Mucosa of stomach (tissue), 1 donor: ENCODE results near the gene ANOS1.
"Not testable (repeated sequence)": the region's sequence is repeated elsewhere in the genome, so short reads cannot be mapped to it uniquely, and the experiment has no call there.

ENCODE experiments used
- H3K27me3 ChIP-seq: one replicate; pipeline ENCODE4 v1.7.0; 2013; ENCODE audit warnings: mild to moderate bottlenecking, low read length; ENCODE audit not compliant: control insufficient read depth, insufficient read depth
- H3K36me3 ChIP-seq: one replicate; pipeline ENCODE4 v1.7.0; 2013; ENCODE audit warnings: low read length; ENCODE audit not compliant: control insufficient read depth, insufficient read depth
- H3K4me1 ChIP-seq: one replicate; pipeline ENCODE4 v1.7.0; 2013; ENCODE audit warnings: mild to moderate bottlenecking, low read length; ENCODE audit not compliant: control insufficient read depth, insufficient read depth
- H3K4me3 ChIP-seq: one replicate; pipeline ENCODE4 v1.7.0; 2013; ENCODE audit warnings: low read length
- H3K9ac ChIP-seq: one replicate; pipeline ENCODE4 v1.7.0; 2013; ENCODE audit warnings: mild to moderate bottlenecking, low read length, moderate library complexity
- H3K9me3 ChIP-seq: one replicate; pipeline ENCODE4 v1.7.0; 2013; ENCODE audit warnings: mild to moderate bottlenecking, low read length, moderate library complexity; ENCODE audit not compliant: control insufficient read depth
- donor health status: Pancreatic carcinoma.

Gene ANOS1

DNA sequence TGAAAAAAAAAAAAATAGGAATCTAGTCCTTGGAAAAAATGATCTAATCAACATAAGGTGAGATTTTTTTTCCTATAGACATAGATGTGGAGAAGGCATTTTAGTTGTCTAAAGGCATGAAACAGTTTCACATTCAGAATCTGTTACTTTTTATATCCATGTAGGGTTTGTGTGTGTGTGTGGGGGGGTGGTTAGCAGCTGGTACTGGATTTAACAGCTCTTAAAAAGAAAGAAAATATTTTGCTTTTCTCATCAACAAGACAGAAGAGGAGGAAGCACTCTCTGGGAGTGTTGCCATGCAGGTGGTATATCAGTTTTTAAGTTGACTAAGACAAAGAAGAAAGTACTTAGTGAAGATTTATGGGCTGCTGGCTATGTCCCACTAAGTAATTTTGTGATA is 145.0 kb downstream of the ANOS1 start:
- Histone ChIP-seq H3K9ac (no peak overlapping the region), H3K4me1 (no peaks in the 10 kb centered on the region), H3K9me3 (no peaks in the 10 kb centered on the region), H3K36me3 (no peaks in the 10 kb centered on the region), H3K4me3 (no peak overlapping the region), H3K27me3 (no peaks in the 10 kb centered on the region)

DNA sequence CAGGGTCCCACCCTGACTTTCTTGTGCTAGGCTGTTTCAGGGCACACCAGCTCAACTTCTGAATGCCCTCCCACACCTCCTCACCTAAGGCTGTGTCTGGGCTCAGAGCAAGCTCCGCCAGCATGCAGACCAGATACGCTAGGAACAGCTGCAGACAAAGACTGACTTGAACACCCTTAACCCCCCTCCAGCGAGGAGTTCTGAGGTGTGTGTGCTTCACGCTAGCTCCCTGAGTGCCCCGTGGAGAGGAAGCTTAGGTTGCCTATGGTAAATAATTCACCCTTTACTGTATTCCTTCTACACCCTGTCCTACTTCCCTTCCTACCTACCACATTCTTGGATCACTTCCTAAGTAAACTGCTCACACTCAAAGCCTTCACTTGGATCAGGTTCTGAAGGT is 152.3 kb downstream of the ANOS1 start:
- no peak overlapping the region for H3K9ac ChIP-seq
- no peaks in the 10 kb centered on the region for H3K36me3 ChIP-seq
- H3K27me3 ChIP-seq: no peaks in the 10 kb centered on the region
- no peaks in the 10 kb centered on the region for H3K4me1 ChIP-seq
- no peaks in the 10 kb centered on the region for H3K9me3 ChIP-seq
- no peak overlapping the region for H3K4me3 ChIP-seq

DNA sequence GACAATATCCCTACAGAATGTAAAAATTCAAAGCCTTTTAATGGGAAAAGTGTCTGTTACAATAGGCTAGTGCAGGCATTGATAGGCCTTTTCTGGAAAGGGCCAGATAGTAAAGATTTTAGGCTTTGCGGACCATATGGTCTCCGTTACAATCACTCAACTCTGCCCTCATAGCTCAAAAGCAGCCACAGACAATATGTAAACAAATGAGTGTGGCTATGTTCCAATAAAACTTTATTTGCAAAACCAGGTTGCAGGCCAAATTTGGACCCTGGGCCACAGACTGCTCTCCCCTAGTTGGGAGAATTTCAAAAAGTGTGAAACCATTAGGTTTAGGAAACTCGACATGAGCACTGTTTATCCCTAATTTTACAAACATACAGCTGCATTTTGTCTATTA is 155.1 kb downstream of the ANOS1 start:
- no peak overlapping the region for H3K9ac ChIP-seq
- no peak overlapping the region for H3K4me3 ChIP-seq
- H3K9me3 ChIP-seq: no peaks in the 10 kb centered on the region
- H3K36me3 ChIP-seq: no peaks in the 10 kb centered on the region
- H3K27me3 ChIP-seq: no peaks in the 10 kb centered on the region
- H3K4me1 ChIP-seq: no peaks in the 10 kb centered on the region

DNA sequence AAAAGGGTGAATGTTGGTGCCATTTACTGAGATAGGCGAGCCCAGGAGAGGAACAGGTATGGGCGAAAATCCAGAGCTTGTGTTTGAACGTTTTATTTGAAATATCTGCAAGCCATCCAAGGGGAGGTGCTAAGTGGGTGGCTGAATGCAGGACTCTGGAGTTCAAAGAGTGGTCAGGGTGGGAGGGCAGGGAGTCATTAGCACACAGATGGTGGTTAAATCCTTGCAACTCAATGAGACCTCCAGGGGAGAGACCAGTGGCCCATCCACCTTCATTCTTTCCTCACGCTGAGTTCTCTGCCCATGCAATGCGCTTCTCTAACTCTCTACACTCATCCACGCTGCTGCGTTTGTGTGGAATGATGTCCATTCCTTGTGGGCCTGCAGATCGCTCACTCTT is 166.2 kb downstream of the ANOS1 start:
- H3K9ac ChIP-seq: no peak overlapping the region
- H3K4me3 ChIP-seq: no peak overlapping the region
- no peaks in the 10 kb centered on the region for H3K27me3 ChIP-seq
- H3K9me3 ChIP-seq: no peaks in the 10 kb centered on the region
- H3K4me1 ChIP-seq: no peaks in the 10 kb centered on the region
- H3K36me3 ChIP-seq: no peaks in the 10 kb centered on the region

DNA sequence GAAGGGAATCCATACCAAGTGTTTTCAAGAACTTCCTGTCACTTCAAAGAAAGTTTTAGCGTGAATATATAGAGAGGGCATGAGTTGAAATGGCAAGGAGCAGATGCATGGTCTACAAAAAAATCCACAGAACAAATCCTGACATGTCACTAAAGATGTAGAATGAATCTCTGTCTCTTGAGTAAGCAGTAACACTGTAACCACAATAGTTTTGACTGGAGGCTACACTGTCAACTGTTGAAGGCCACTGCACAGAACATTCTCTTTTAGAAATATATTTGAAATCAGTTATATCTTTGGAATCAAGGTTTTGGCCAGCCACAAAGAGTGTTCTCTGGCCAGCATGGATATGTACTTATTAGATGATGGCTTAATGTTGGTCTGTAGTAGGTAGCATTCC is 183.5 kb downstream of the ANOS1 start:
- Histone ChIP-seq H3K27me3 (no peaks in the 10 kb centered on the region), H3K9me3 (no peaks in the 10 kb centered on the region), H3K36me3 (no peaks in the 10 kb centered on the region), H3K4me3 (no peak overlapping the region), H3K4me1 (no peaks in the 10 kb centered on the region), H3K9ac (no peak overlapping the region)

DNA sequence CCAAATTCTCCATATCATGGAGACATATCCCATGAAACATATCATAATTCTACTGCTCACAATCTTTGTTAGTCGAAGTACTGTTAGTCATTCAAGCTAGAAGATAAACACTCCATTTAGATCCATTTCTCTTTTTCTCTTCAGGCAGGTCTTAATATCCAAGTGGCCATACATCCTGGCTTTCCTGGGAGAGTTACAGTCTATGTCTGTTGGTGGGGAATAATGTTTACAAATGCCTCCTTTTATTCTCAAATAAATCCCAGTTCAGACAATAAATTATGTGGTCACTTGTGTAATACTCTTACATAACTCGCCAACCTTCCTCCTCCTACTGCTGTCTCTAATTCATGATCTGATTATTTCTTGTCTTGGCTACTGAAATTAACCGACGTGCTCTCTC is 185.2 kb downstream of the ANOS1 start:
- H3K36me3 ChIP-seq: no peaks in the 10 kb centered on the region
- H3K4me1 ChIP-seq: no peaks in the 10 kb centered on the region
- H3K4me3 ChIP-seq: no peak overlapping the region
- no peaks in the 10 kb centered on the region for H3K9me3 ChIP-seq
- H3K27me3 ChIP-seq: no peaks in the 10 kb centered on the region
- no peak overlapping the region for H3K9ac ChIP-seq

DNA sequence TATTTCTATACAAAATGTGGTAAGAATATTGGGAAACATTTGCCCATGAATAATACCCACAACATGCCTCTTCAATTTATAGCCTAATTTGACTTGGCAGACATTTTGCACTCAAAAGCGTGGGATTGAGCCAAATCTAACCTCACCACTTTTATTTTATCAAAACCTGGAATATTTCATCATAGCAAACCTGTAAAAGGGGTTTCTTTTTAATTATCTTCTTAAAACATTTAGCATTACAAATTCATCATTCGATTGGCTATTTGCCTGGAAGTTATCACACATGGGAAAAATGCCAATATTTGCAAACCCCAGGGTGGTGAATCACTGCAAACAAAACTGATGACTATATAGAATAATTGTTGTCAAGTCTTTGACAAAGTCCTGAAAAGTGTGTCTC is 211.1 kb downstream of the ANOS1 start:
- H3K4me3 ChIP-seq: no peak overlapping the region
- H3K9ac ChIP-seq: no peak overlapping the region
- H3K27me3 ChIP-seq: no peaks in the 10 kb centered on the region
- H3K36me3 ChIP-seq: no peaks in the 10 kb centered on the region
- no peaks in the 10 kb centered on the region for H3K9me3 ChIP-seq
- no peaks in the 10 kb centered on the region for H3K4me1 ChIP-seq

DNA sequence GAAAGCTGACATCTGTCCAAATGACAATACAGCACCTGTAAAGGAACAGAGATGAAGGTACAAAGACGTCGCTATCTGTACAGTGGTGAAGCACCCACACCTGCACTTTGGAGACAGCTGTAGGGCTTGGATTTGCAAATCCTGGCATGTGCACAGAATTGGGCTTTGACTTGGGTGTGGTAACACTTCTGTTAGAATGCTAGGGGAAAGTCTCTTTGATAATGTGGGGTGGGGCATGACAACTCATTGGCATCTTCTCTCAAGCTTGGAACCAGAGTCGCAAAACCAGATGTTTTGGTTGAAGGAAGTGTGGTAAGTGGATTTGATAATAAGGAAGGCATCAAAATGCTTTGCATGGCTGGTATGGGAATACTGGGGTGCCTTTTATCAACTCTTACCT is 211.8 kb downstream of the ANOS1 start:
- Histone ChIP-seq H3K27me3 (no peaks in the 10 kb centered on the region), H3K9me3 (no peaks in the 10 kb centered on the region), H3K4me1 (no peaks in the 10 kb centered on the region), H3K9ac (no peak overlapping the region), H3K4me3 (no peak overlapping the region), H3K36me3 (no peaks in the 10 kb centered on the region)

DNA sequence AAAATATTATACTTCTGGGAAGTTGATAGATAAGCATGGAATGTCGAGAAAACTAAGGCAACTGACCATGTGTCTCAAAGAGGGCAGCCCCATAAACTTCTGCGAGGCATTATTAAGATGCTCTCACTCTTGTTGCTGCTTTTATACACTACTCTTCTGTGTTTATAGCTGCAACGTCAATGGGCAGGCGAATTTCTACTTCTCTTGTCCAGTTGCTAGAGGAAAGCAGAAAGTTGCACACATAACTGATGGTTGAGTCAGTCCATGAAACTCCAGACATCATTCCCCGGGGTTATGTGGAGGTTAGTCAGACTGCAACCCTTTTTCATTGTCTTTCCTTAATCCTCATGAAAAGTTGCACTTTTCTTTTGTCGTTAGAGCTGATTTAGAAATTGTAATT is 227.5 kb downstream of the ANOS1 start:
- Histone ChIP-seq H3K9me3 (no peaks in the 10 kb centered on the region), H3K36me3 (no peaks in the 10 kb centered on the region), H3K4me3 (no peak overlapping the region), H3K4me1 (no peaks in the 10 kb centered on the region), H3K9ac (no peak overlapping the region), H3K27me3 (no peaks in the 10 kb centered on the region)

DNA sequence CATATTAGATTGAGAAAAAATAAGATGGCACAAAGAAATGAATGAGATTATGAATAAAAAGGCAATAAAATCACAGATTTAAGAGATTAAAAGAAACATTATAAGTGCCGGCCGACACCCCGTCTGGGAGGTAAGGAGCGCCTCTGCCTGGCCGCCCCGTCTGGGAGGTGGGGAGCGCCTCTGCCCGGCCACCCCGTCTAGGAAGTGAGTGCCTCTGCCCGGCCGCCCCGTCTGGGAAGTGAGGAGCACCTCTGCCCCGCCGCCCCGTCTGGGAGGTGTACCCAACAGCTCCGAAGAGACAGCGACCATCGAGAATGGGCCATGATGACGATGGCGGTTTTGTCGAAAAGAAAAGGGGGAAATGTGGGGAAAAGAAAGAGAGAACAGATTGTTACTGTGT is 229.8 kb downstream of the ANOS1 start:
- not testable (repeated sequence) for H3K27me3 ChIP-seq, H3K9ac ChIP-seq, H3K4me1 ChIP-seq, H3K9me3 ChIP-seq, H3K36me3 ChIP-seq, H3K4me3 ChIP-seq

DNA sequence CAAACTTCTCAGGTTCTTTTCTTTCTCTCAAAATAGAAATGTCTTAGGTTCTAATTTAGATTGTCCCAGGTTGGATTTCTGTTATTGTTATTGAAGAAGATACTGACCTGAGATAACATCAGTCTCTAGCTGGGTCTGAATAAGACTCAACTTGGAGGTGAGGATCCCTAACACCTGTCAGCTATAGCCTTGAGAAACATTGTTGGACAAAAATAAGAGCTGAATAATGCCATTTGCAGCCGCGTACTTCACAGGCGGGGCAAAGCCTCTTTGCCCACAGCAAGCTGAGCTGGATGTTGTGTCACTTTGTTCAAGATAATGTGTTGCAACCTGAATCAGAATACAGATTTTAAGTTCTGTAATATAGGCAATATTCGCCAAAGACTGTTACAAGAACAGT is 231.7 kb downstream of the ANOS1 start:
- no peaks in the 10 kb centered on the region for H3K9me3 ChIP-seq

DNA sequence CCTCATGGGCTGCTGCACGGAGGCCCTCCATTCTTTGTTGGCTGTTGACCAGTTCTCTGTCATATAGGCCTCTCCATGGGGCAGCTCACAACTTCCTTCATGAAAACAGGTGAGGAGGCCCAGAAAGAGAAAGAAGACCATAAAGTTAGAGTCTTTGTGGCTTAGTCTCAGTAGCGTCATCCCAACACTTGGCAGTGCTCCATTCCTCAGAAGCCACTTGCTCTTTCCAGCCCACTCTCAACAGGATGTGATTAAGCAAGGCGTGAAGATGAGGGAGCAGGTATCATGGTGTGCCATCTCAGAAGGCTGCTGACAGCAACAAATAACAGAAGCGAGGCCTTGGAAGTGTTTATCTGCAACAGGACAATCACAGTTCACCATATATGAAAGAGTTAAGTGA is 236.9 kb downstream of the ANOS1 start:
- H3K4me1 ChIP-seq, H3K9me3 ChIP-seq, H3K36me3 ChIP-seq, H3K9ac ChIP-seq, H3K27me3 ChIP-seq, H3K4me3 ChIP-seq: not testable (repeated sequence)

More for the DNA sequence above, 231.7 kb downstream of the ANOS1 start:
- H3K9ac ChIP-seq: no peak overlapping the region
- no peaks in the 10 kb centered on the region for H3K27me3 ChIP-seq
- H3K4me3 ChIP-seq: no peak overlapping the region
- H3K36me3 ChIP-seq: no peaks in the 10 kb centered on the region
- H3K4me1 ChIP-seq: no peaks in the 10 kb centered on the region

DNA sequence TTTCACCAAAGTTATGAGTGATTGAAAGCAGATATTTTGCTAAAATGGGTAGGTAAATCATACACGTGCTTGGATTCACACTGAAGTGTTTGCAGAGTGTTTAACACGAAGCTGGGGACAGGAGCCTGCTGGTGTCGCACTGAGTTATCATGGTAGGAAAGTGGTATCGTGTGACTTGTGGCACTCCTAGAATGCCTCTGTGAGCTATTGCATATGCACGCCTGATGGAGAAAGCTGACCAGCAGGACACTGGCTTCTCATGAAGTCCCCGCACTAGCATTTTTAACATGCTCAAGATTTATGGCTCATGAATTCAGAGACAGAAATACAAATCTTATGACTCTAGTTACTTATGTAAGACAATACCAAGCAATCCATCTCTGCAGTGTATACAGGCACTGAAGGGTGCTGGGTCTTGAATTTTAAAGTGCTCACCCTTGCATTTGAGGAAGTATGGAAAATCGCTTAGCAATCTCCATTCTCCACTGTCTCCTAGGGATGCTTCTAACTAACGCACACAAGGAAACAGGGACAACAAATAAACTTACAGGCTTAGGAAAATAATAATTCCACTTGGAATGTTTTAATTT is 247.5 kb downstream of the ANOS1 start:
- no peaks in the 10 kb centered on the region for H3K9me3 ChIP-seq
- H3K4me3 ChIP-seq: no peak overlapping the region
- H3K36me3 ChIP-seq: no peaks in the 10 kb centered on the region
- H3K27me3 ChIP-seq: no peaks in the 10 kb centered on the region
- H3K4me1 ChIP-seq: no peaks in the 10 kb centered on the region
- H3K9ac ChIP-seq: no peak overlapping the region
